ENCODE measurements around the gene NSF.

The NSF gene

GRCh38 chr17:46770818-46771560, 180.5 kb downstream of the NSF start:
- TF ChIP-seq CTCF (IDR thresholded peaks at IDR 0.05; ENCODE audit: low read depth, low read length) = no peak
- DNase-seq (ENCODE audit: extremely low read depth, low read depth) = no peak

- TF ChIP-seq CTCF (IDR thresholded peaks at IDR 0.05; ENCODE audit: low read depth, low read length) = no peak
These were observed 181.3 kb downstream of the NSF start for GRCh38 chr17:46771561-46772474.

GRCh38 chr17:46772475-46773220, 182.2 kb downstream of the NSF start:
- TF ChIP-seq CTCF (IDR thresholded peaks at IDR 0.05; ENCODE audit: low read depth, low read length) = no peak
- DNase-seq (ENCODE audit: extremely low read depth, low read depth) = no peak

More at GRCh38 chr17:46771561-46772474, 181.3 kb downstream of the NSF start:
- DNase-seq (ENCODE audit: extremely low read depth, low read depth) = no peak

- no peak for TF ChIP-seq CTCF (IDR thresholded peaks at IDR 0.05; ENCODE audit: low read depth, low read length)
- no peak for DNase-seq (ENCODE audit: extremely low read depth, low read depth)
These were observed 182.7 kb downstream of the NSF start for GRCh38 chr17:46773221-46773605.

GRCh38 chr17:46773676-46774075, 183.2 kb downstream of the NSF start:
- DNase-seq (ENCODE audit: extremely low read depth, low read depth) = no peak
- no peak for TF ChIP-seq CTCF (IDR thresholded peaks at IDR 0.05; ENCODE audit: low read depth, low read length)

GRCh38 chr17:46774108-46774737, 183.8 kb downstream of the NSF start:
- TF ChIP-seq CTCF (IDR thresholded peaks at IDR 0.05; ENCODE audit: low read depth, low read length) = no peak
- no peak for DNase-seq (ENCODE audit: extremely low read depth, low read depth)
